Neutrophil (primary cell): ENCODE results near the gene ESPL1.

Experiments used
- H3K27ac ChIP-seq: fragments of 200-600 bp; sonication (generic); 2 replicates; pipeline ENCODE4 v1.5.1; 2016; ENCODE audit warnings: mild to moderate bottlenecking, moderate library complexity
- H3K27me3 ChIP-seq: fragments of 200-600 bp; sonication (generic); 2 replicates; pipeline ENCODE4 v1.6.0; 2016; ENCODE audit warnings: mild to moderate bottlenecking
- H3K36me3 ChIP-seq: fragments of 200-600 bp; sonication (generic); 2 replicates; pipeline ENCODE4 v1.5.1; 2017
- H3K4me1 ChIP-seq, 2 experiments: fragments of 200-600 bp in 1 of 2; sonication (generic) in 1 of 2; 1 replicate in 1 of 2; 2 replicates in 1 of 2; pipeline versions ENCODE4 v1.5.1 to v1.6.1; 2013 to 2016; ENCODE audit warnings: low read depth in 1 of 2, low read length in 1 of 2, mild to moderate bottlenecking in 1 of 2, moderate library complexity in 1 of 2; ENCODE audit not compliant: control insufficient read depth in 1 of 2, insufficient read depth in 1 of 2
- H3K4me3 ChIP-seq, 2 experiments: fragments of 200-600 bp in 1 of 2; sonication (generic) in 1 of 2; 1 replicate in 1 of 2; 2 replicates in 1 of 2; pipeline ENCODE4 v1.5.1; 2013 to 2016; ENCODE audit warnings: low read depth in 1 of 2, low read length in 1 of 2, mild to moderate bottlenecking in 1 of 2, moderate library complexity in 1 of 2
- H3K9me3 ChIP-seq: fragments of 200-600 bp; sonication (generic); 2 replicates; pipeline ENCODE4 v1.5.1; 2016
- TF ChIP-seq, protein P1 (sequence below): fragments of 200-600 bp; sonication (generic); IDR thresholded peaks from 2 replicates; pipeline ENCODE4 v1.5.1; 2016; ENCODE audit warnings: antibody characterized with exemption

The ESPL1 gene

DNA sequence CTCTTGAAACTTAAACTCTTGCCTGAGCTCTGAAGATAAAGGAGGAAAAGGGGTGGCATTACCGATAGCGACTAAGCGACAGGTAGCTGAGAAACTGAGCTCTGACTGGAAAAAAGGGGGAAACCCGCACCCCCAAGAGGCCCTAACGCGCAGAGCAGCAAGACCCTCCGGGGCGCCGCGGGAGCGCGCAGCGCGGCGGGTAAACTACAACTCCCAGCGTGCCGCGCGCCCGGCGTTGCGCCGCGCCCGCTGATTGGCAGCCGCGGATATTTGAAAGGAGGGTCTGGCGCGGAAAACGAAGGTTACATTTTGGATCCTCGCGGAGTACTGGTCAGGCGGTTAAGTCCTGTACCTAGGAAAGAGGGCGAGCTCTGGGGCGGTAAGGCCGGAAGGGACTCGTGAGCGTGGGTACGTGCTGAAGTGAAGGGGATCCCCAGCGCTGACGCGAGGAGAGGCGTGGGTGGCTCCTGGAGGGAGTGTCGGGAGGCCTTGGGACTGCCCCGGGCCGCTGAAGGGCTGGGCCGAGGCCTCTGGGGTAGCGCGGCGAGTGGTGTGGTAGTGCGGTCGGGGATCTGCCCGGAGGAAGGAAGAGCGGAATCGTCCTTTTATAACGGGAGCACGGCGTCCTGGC, at the start of gene ESPL1:
Gene ESPL1, plus strand, starts transcription at position 301 of the 631 bp plus-strand sequence. CDS start 468 bp downstream, outside the sequence.
- H3K4me1 ChIP-seq: peaks cover 19 to 30% of the 10 kb centered on the region in 2 experiments
- TF ChIP-seq, protein P1, sequence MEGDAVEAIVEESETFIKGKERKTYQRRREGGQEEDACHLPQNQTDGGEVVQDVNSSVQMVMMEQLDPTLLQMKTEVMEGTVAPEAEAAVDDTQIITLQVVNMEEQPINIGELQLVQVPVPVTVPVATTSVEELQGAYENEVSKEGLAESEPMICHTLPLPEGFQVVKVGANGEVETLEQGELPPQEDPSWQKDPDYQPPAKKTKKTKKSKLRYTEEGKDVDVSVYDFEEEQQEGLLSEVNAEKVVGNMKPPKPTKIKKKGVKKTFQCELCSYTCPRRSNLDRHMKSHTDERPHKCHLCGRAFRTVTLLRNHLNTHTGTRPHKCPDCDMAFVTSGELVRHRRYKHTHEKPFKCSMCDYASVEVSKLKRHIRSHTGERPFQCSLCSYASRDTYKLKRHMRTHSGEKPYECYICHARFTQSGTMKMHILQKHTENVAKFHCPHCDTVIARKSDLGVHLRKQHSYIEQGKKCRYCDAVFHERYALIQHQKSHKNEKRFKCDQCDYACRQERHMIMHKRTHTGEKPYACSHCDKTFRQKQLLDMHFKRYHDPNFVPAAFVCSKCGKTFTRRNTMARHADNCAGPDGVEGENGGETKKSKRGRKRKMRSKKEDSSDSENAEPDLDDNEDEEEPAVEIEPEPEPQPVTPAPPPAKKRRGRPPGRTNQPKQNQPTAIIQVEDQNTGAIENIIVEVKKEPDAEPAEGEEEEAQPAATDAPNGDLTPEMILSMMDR: no peak
- no peaks in the 10 kb centered on the region for H3K9me3 ChIP-seq
- H3K27ac ChIP-seq: peak within 1 kb of the TSS; percentile 64
- H3K36me3 ChIP-seq: no peaks in the 10 kb centered on the region
- no peaks in the 10 kb centered on the region for H3K27me3 ChIP-seq
- peak within 1 kb of the TSS; percentile 83 to 84 for H3K4me3 ChIP-seq

DNA sequence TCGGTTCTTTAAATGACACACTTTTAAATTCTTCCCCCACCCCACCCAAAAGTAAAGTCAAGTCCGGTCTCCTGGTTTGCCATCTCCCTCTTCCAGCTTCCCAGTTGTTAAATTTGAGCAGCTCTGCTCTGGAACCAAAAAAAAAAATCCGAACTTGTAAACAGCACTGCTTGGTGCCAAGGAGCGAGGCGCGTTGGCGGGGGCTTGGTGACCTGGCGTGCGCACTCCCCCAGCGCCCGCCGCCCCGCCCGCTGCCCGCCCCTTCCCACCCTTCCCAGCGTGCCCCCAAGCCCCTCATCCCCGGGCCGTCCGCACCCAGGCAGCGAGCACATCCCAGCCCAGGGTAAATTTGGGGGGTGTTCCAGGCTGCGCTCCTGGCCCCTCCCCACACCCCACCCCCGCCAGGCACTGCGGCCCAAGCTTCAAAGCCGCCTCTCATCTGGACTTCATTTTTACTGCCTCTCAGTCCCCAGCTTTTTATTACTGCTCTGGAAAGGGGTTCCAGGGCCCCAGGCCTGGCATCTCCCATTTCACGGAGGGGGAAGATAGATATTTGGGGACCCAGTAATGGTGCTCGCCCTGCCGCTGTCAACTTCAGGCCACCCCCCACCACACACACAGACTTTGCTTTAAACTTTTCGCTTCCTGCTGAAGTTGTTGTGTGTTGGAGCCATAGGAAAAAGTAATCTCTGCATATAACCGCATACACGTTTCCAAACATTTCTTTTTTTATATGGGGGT, 49.4 kb upstream of the ESPL1 start:
- Histone ChIP-seq H3K9me3 (no peaks in the 10 kb centered on the region), H3K36me3 (no peaks in the 10 kb centered on the region), H3K27ac (no peak overlapping the region), H3K4me3 (no peak overlapping the region), H3K27me3 (peaks cover 60% of the 10 kb centered on the region), H3K4me1 (peaks cover 27 to 55% of the 10 kb centered on the region in 2 experiments)
- TF ChIP-seq, protein P1: no peak

DNA sequence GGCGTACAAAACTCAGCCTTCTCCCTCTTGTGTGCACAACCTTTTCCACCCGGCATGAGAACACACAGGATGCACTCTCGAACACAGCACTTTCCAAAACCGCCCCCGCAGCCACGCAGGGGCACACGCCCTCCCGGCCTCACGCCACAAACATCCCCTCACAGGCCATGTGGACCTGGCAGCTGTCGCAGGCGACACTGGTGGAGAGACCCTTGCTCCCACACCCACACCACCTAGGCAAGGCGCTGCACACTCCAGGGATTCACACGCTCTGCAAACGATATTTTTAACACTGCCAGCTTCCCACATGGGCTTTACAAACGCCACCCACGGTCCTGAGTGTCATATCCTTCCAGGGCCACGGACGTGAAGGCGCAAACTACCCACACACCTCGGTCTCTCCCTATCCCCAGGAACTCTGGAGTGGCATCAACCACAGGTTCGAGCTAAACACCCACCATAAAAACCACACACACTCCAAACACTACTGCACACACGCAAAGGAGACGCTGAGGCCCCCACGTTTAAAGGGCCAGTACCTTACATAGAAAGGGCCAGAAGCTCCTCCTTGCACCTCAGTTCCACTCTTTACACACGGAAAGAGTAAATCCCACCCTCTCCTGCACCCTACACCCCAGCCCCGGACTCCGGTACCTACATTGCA, 48.7 kb upstream of the ESPL1 start:
- peaks cover 27 to 55% of the 10 kb centered on the region in 2 experiments for H3K4me1 ChIP-seq
- H3K4me3 ChIP-seq: peak overlapping the region; percentile 40 to 93
- no peaks in the 10 kb centered on the region for H3K9me3 ChIP-seq
- no peaks in the 10 kb centered on the region for H3K36me3 ChIP-seq
- TF ChIP-seq, protein P1: no peak
- no peak overlapping the region for H3K27ac ChIP-seq
- H3K27me3 ChIP-seq: peaks cover 67% of the 10 kb centered on the region

DNA sequence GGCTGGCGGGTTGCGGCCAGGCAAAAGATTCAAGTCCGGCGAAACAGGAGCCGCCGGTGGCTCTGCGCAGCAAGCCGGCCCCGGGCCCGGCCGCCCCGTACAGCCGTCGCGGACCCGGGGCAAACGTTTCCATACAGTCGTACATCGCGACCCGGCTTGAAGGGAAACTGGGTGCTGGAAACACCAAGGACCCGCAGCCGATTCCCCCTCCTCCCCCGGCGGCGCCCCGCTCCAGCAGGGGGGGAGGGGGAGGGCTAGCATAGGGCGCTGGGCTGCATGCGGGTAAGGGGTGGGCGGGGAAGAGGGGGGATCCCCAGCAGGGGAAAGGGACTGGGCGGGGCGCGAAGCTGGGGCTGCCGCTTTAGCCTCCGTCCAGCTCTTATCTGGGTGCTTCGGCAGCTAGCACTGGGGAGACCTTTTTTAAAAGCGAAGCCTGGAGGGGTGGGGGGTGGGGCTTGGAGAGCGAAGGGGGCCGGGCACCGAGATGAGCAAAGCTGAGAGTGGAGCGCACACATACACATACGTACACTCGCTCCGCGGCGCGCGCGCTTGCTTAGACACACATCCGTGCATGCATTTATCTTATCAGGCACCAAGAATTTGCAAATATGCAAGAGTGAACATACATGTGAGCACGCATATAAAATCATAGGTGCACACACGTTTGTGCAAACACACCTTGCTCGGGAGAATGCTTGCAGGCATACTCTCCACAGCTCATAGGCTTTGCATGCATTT, 48.0 kb upstream of the ESPL1 start:
- H3K27me3 ChIP-seq: peaks cover 74% of the 10 kb centered on the region
- H3K9me3 ChIP-seq: no peaks in the 10 kb centered on the region
- H3K36me3 ChIP-seq: no peaks in the 10 kb centered on the region
- peaks cover 27 to 55% of the 10 kb centered on the region in 2 experiments for H3K4me1 ChIP-seq
- TF ChIP-seq, protein P1: no peak
- H3K27ac ChIP-seq: peak overlapping the region; percentile 77
- peak overlapping the region; percentile 72 to 93 for H3K4me3 ChIP-seq

DNA sequence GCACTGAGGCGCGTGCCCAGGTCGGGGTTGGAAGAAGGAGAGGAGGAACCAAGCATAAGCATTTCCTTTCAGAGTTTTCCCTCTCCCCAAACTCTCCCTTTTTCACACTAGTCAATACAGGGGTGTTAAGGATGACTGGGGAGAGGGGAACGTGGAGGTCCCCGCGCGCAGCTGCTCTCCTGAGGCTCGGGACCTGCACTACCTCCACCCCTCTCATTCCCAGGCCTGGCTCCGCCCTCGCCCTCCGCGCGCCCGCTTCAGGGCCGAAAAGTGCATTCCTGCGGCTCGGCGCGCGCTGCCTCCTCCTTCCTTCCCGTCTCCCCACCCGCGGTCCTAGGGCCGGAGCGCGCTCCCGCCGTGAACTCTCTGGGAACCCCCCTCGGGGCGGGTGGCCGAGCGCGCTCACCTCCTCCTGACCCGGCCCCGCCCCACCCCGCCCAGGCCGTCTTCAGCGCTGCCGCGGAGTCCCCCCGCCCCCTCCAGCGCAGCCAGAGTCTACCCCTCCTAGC, 47.4 kb upstream of the ESPL1 start:
- peaks cover 27 to 55% of the 10 kb centered on the region in 2 experiments for H3K4me1 ChIP-seq

More for the DNA sequence above, 47.4 kb upstream of the ESPL1 start:
- TF ChIP-seq, protein P1: no peak
- H3K27me3 ChIP-seq: peaks cover 81% of the 10 kb centered on the region
- H3K36me3 ChIP-seq: no peaks in the 10 kb centered on the region
- H3K4me3 ChIP-seq: peak overlapping the region; percentile 72 to 93
- peak overlapping the region; percentile 77 for H3K27ac ChIP-seq
- no peaks in the 10 kb centered on the region for H3K9me3 ChIP-seq
